RWPE2 (cell line): ENCODE results near the gene PARN.

Source experiments
- ATAC-seq: fragments of 200-7000 bp; cut with Tn5 transposase; 3 replicates; pipeline ENCODE4 v1.9.1; 2021; ENCODE audit warnings: low read depth
- DNase-seq: peaks from one replicate; pipeline ENCODE4 v3.0.0-alpha.2; 2020; ENCODE audit warnings: low spot score
- H3K27ac ChIP-seq: fragments of 450-650 bp; 2 replicates; pipeline ENCODE4 v1.5.1; 2017; ENCODE audit warnings: mild to moderate bottlenecking; ENCODE audit not compliant: poor library complexity, severe bottlenecking
- H3K27me3 ChIP-seq: fragments of 250-450 bp; sonication (Bioruptor Pico); 2 replicates; pipeline ENCODE4 v1.5.1; 2021; ENCODE audit warnings: mild to moderate bottlenecking, moderate library complexity; ENCODE audit not compliant: insufficient read depth, poor library complexity, severe bottlenecking
- H3K36me3 ChIP-seq: fragments of 250-450 bp; sonication (Bioruptor Pico); 2 replicates; pipeline ENCODE4 v1.5.1; 2020; ENCODE audit warnings: low read depth, mild to moderate bottlenecking, moderate library complexity
- H3K4me1 ChIP-seq: fragments of 250-450 bp; sonication (Bioruptor Pico); 2 replicates; pipeline ENCODE4 v1.5.1; 2021; ENCODE audit warnings: mild to moderate bottlenecking, moderate library complexity; ENCODE audit not compliant: insufficient read depth, poor library complexity, severe bottlenecking
- H3K4me3 ChIP-seq: fragments of 250-450 bp; sonication (Bioruptor Pico); 2 replicates; pipeline ENCODE4 v1.5.1; 2021; ENCODE audit warnings: mild to moderate bottlenecking, moderate library complexity; ENCODE audit not compliant: severe bottlenecking
- H3K9me3 ChIP-seq: fragments of 250-450 bp; sonication (Bioruptor Pico); 2 replicates; pipeline ENCODE4 v1.5.1; 2021; ENCODE audit warnings: mild to moderate bottlenecking, moderate library complexity; ENCODE audit not compliant: severe bottlenecking
- CTCF ChIP-seq: fragments of 450-650 bp; IDR thresholded peaks from one replicate; pipeline ENCODE4 v1.5.1; 2017; ENCODE audit warnings: mild to moderate bottlenecking, moderate library complexity; ENCODE audit not compliant: poor library complexity, severe bottlenecking

PARN gene

GRCh38 chr16:14618566-14618965 lies 11.5 kb downstream of the PARN start:
- no peak for ATAC-seq

GRCh38 chr16:14616280-14616679 lies 13.8 kb downstream of the PARN start:
- Histone ChIP-seq H3K9me3 (no peaks in the 10 kb centered on the region), H3K27me3 (no peaks in the 10 kb centered on the region), H3K36me3 (peaks cover 64% of the 10 kb centered on the region), H3K4me1 (no peaks in the 10 kb centered on the region), H3K4me3 (no peak overlapping the region), H3K27ac (no peak overlapping the region)
- no peak for DNase-seq
- no peak for TF ChIP-seq CTCF
- no peak for ATAC-seq

More at GRCh38 chr16:14618566-14618965, 11.5 kb downstream of the PARN start:
- H3K4me3 ChIP-seq, result no peak overlapping the region
- H3K9me3 ChIP-seq, result no peaks in the 10 kb centered on the region
- H3K27ac ChIP-seq, result no peak overlapping the region
- no peak for TF ChIP-seq CTCF
- H3K27me3 ChIP-seq, result no peaks in the 10 kb centered on the region
- H3K36me3 ChIP-seq, result peaks cover 65% of the 10 kb centered on the region
- no peak for DNase-seq
- no peaks in the 10 kb centered on the region for H3K4me1 ChIP-seq

- Histone ChIP-seq H3K36me3 (peaks cover 75% of the 10 kb centered on the region), H3K4me3 (no peak overlapping the region), H3K27ac (no peak overlapping the region), H3K27me3 (no peaks in the 10 kb centered on the region), H3K9me3 (no peaks in the 10 kb centered on the region), H3K4me1 (no peaks in the 10 kb centered on the region)
- TF ChIP-seq CTCF, result no peak
- no peak for DNase-seq
- no peak for ATAC-seq
Observed at GRCh38 chr16:14613991-14614390, 16.1 kb downstream of the PARN start.

- no peak overlapping the region for H3K27ac ChIP-seq
- no peaks in the 10 kb centered on the region for H3K4me1 ChIP-seq
- no peaks in the 10 kb centered on the region for H3K9me3 ChIP-seq
- H3K27me3 ChIP-seq, result no peaks in the 10 kb centered on the region
- ATAC-seq (no peak), DNase-seq (no peak)
- H3K4me3 ChIP-seq, result no peak overlapping the region
- TF ChIP-seq CTCF, result no peak
- peaks cover 89% of the 10 kb centered on the region for H3K36me3 ChIP-seq
Observed at GRCh38 chr16:14611660-14612059, 18.4 kb downstream of the PARN start.

- H3K27ac ChIP-seq, result no peak overlapping the region
Observed at GRCh38 chr16:14609716-14610115, 20.3 kb downstream of the PARN start.

More at GRCh38 chr16:14609716-14610115, 20.3 kb downstream of the PARN start:
- Histone ChIP-seq H3K27me3 (no peaks in the 10 kb centered on the region), H3K4me3 (no peak overlapping the region), H3K4me1 (no peaks in the 10 kb centered on the region), H3K36me3 (peaks cover 93% of the 10 kb centered on the region), H3K9me3 (no peaks in the 10 kb centered on the region)
- ATAC-seq, result no peak
- TF ChIP-seq CTCF, result no peak
- DNase-seq, result no peak
